ENCODE data around the gene ZNF66.
"Not testable (repeated sequence)": the region's sequence is repeated elsewhere in the genome, so short reads cannot be mapped to it uniquely, and the experiment has no call there.

ZNF66 gene

GRCh38 chr19:20776083-20777076 is at the start of gene ZNF66:
ZNF66 (plus strand) TSS chr19:20776304; CDS start chr19:20776448, 144 bp downstream.
- in situ Hi-C loops (cut with HindIII; ENCODE audit: low pct_ligation_motif_present, low pct_unique_long_range_greater_than_20kb, low sequenced_read_pairs): no loop called here
- DNase-seq: no peak

- in situ Hi-C loops (cut with HindIII; ENCODE audit: low pct_ligation_motif_present, low pct_unique_long_range_greater_than_20kb, low sequenced_read_pairs): not testable (repeated sequence)
Measured at GRCh38 chr19:20750169-20750568, 25.9 kb upstream of the ZNF66 start.

GRCh38 chr19:20752291-20752690 is 23.8 kb upstream of the ZNF66 start:
- in situ Hi-C loops (cut with HindIII; ENCODE audit: low pct_ligation_motif_present, low pct_unique_long_range_greater_than_20kb, low sequenced_read_pairs); DNase-seq: not testable (repeated sequence)

More at GRCh38 chr19:20750169-20750568, 25.9 kb upstream of the ZNF66 start:
- not testable (repeated sequence) for DNase-seq

GRCh38 chr19:20769225-20769736 is 6.8 kb upstream of the ZNF66 start:
- DNase-seq; in situ Hi-C loops (cut with HindIII; ENCODE audit: low pct_ligation_motif_present, low pct_unique_long_range_greater_than_20kb, low sequenced_read_pairs): not testable (repeated sequence)

- in situ Hi-C loops (cut with HindIII; ENCODE audit: low pct_ligation_motif_present, low pct_unique_long_range_greater_than_20kb, low sequenced_read_pairs): no loop called here
- DNase-seq: no peak
Measured at GRCh38 chr19:20787786-20788185, 11.7 kb downstream of the ZNF66 start.

GRCh38 chr19:20791806-20792205 is 15.7 kb downstream of the ZNF66 start:
- DNase-seq: no peak
- in situ Hi-C loops (cut with HindIII; ENCODE audit: low pct_ligation_motif_present, low pct_unique_long_range_greater_than_20kb, low sequenced_read_pairs): no loop called here

GRCh38 chr19:20806311-20807262 is 30.5 kb downstream of the ZNF66 start:
- DNase-seq; in situ Hi-C loops (cut with HindIII; ENCODE audit: low pct_ligation_motif_present, low pct_unique_long_range_greater_than_20kb, low sequenced_read_pairs): not testable (repeated sequence)

GRCh38 chr19:20840371-20840770 is 64.3 kb downstream of the ZNF66 start:
- in situ Hi-C loops (cut with HindIII; ENCODE audit: low pct_ligation_motif_present, low pct_unique_long_range_greater_than_20kb, low sequenced_read_pairs): no loop called here
- DNase-seq: no peak
